Stimulated activated CD4-positive, alpha-beta T cell treated with anti-CD3 and anti-CD28 coated beads, Interleukin-4, amount 100 ng/mL, for 1 hour (primary cell): ENCODE measurements around the gene IGBP1.
A peak's percentile ranks its signal among the peaks of the same experiment; 100 is the strongest.
"Not testable (repeated sequence)": the region's sequence is repeated elsewhere in the genome, so short reads cannot be mapped to it uniquely, and the experiment has no call there.

Experiments used
- DNase-seq: peaks from one replicate; pipeline ENCODE4 v3.0.0-alpha.2; 2020

Gene IGBP1

GRCh38 chrX:70168238-70169188, 35.3 kb downstream of the IGBP1 start:
- no peak for DNase-seq

DNA sequence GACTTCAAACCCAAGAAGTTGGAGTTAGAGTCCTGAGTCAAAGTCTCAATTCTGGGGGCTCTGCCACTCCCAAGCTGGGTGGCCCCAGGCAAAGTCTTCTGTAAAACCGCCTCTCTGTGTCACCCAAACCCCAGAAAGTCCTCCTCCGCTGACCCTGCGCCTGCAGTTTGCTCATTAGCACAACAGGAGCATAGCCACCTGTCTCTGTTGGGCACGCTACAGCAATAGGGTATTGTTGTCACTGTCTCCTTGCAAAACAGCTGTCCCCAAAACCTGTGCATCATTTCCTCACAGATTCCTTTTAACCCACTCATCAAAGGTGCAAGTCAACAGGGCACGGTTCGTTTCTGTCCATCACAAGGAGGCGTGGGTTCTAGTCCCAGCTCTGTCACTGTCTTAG, 36.0 kb downstream of the IGBP1 start:
- no peak for DNase-seq

DNA sequence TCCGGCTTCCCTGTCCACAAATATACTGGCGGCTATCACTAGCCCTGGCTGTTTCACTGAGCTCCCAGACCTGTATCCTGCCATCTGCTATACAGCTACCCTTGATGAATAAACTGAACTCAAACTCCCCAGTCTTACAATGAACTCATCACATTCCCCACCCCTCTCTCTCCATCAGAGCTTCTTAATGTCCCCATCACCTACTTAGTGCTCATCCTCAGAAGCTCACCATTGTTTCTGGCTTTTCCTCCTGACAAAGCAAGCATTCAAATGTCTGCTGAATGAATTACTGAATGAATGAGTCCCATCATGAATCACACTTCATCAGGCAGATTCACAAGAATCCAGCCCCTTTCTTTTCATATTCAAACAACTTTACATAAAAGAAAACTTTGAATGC, 38.4 kb downstream of the IGBP1 start:
- no peak for DNase-seq

DNA sequence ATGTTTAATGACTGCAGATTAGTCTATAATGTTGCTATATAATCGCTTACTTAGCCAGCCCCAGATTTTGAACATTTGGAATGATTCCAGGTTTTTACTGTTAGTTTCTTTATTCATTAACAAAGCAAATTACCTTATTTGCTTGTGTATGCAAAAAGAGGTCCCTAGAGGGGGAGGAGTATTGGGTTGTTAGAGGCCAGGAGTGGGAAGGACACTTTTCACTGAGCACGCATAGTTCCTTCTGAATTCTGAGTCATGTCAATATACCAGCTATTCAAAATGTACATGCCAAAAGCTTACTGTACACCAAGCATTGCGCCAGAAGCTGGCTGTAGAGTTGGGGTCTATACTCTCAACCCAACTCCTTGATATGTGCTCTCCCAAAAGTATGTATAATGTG, 39.0 kb downstream of the IGBP1 start:
- DNase-seq = no peak

DNA sequence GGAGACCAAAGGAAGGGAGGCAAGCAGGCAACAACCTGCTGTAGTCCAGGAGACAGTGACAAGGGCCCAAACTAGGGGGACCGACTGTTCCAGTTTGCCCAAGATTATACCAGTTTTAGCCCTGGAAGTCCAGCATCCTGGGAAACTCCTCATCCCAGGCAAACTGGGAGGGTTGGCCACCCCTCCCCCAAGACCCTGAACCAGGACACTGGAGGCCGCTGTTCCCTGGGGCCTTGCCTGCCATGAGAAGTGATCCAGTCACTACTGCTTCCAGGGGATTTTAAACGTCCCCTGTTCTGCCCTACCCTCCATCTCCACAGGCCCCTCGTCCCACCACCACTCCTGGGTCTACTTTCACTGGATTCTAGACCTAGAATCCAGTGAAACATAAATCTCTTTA, 39.7 kb downstream of the IGBP1 start:
- DNase-seq = no peak

DNA sequence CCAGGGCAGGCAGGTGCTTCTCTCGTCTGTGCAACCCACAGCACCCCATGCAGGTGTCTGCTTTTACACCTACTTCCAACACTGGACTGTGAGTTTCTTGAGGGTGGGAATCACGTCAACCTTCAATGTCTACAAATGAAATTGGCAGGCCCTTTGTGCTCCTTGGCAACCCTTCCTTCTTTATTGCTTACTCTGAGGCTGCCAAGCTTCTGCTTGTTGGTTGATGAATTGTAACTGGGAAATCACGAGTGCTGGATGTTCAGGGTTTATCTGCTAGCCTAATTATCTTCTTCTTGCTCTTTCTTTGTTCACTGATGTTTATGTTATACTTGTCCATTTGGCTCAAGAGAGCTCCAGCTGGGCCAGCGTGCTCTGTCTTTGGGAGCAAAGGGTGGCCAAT, 41.5 kb downstream of the IGBP1 start:
- DNase-seq = no peak

- DNase-seq = no peak
Observed at GRCh38 chrX:70175338-70175737, 42.1 kb downstream of the IGBP1 start.

DNA sequence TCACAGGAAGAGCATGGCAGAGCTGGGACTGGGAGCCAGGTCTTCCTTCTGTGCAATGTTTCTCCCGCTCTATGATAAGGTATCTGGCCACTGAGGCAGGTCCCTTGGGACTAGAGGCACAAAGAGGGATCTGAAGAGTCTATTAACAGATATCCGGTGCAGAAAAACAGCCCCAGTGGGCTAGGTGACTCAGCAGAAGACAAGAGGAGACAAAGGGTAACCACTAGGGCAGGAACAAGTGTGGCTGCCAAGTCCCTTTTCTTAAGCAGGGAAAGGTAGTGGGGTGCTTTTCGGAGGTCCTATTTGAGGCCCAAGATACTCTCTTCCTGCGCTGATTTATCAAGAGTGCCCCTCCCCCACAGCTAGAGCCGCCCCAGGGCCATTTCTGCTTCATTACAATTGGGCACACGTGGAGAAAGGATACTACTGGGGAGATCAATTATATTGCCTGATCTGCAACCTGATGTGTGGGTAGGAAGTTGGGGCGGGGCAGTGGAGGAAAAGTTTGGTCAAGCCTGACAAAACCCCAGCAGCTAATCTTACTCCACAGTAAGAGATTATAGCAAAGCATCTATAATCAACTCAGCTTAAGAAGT, 43.8 kb downstream of the IGBP1 start, which contains the start of gene DGAT2L6:
Gene DGAT2L6, plus strand, starts transcription at position 546 of the 596 bp plus-strand sequence. CDS start 100 bp downstream, outside the sequence.
- DNase-seq = no peak

GRCh38 chrX:70183091-70183490, 49.8 kb downstream of the IGBP1 start:
- DNase-seq = no peak

DNA sequence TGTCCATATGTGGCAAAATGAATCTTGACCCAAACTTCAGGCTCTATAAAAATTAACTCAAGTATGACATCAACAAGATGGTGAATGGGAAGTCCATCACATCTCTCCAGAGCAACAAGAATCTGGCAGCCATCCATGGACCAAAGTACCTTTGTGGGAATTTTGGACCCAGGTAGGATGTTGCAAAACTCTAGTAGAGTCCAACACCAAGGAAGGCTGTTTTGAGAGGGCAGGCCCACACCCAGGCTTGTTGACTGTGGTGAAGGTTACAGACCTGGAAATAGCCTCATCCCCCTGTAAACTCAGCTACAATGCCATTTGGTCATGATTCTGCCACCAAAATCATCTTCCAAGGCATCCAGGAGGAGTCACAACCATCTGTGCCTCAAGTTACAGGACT, 57.0 kb downstream of the IGBP1 start:
- DNase-seq = no peak

DNA sequence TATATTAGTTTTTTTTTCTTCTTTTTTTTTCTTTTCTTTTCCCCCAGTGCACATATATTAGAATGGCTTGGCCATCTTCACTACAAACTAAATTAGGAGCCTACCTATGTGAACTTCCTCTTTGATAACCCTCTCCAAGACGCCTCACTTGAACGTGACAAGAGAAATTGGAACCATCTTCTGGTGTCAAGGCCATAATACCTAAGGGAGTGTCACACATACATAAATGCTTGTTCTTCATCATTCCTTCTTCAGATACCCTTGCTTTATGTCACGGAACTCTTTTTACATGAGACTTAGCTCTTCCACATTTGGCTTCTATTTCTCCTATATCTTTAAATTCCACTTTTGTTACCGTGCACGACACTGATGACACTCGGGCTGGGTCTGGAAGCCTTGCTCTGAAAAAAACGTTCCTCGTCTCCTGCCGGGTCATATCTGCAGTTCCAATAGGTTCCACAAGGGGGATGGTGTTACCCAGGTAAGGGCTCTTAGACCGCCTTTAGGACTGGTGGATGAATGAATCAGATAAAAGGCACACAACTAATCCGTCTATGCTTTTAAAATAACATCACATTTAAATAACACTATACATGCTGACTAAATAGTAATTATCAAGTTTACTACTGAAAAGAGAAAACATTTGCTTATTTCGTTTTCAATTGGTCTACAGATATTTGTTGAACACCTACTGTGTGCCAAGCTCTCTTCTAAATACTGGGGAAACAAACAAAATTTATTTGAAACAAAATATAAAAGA, 63.9 kb downstream of the IGBP1 start:
- peak; percentile 52 for DNase-seq

DNA sequence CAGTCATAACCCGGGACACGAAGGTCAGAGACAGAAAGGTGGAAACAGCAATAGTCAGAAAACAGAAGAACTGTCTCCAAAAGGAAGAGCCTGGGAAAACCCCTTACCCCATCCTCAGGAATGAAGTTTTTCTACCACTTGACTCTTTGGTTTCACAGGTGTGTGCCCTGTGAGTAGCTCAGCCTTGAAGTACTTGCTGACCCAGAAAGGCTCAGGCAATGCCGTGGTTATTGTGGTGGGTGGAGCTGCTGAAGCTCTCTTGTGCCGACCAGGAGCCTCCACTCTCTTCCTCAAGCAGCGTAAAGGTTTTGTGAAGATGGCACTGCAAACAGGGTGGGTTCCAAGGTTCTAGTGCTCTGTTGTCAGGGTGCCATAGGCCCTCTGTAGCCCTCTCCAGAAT, 68.5 kb downstream of the IGBP1 start:
- DNase-seq = no peak

GRCh38 chrX:70208479-70208878, 75.2 kb downstream of the IGBP1 start:
- no peak for DNase-seq

DNA sequence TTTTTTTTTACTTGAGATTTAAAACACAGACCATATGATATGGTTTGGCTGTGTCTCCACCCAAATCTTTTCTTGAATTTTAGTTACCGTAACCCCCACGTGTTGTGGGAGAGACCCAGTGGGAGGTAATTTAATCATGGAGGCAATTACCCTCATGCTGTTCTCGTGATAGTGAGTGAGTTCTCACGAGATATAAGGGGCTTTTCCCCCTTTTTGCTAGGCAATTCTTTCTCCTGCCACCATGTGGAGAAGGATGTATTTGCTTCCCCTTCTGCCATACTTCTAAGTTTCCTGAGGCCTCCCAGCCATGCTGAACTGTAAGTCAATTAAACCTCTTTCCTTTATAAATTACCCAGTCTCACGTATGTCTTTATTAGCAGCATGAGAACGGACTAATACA, 76.3 kb downstream of the IGBP1 start:
- not testable (repeated sequence) for DNase-seq
